HK-2 (cell line): ENCODE measurements around the gene LIM2.
A peak's percentile ranks its signal among the peaks of the same experiment; 100 is the strongest.

Experiments
- DNase-seq: peaks from one replicate; pipeline ENCODE4 v3.0.0-alpha.2; 2018; ENCODE audit not compliant: unreplicated experiment

The LIM2 gene

DNA sequence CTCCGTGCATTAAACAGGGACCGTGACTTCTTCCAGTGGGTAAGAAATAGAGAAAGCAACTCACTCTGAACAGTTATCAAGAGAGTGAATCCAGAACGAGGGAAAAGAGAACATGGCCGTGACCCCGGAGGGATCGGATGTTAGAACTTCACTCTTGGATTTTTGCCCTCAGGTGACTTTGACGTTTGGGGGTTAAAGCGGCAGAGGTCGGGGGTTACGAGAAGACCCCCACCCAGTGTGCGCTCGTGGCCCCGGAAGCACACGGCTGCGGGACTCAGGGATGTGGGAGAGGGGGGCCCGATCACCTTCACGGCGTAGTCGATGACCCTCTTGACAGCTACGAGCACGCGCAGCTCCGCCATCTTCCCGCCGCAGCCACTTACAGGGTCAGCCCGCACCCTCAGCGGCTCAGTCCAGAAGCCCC, 21.8 kb downstream of the LIM2 start, which contains the start of gene ETFB:
ETFB (minus strand) TSS at position 424 of the 424 bp plus-strand sequence; CDS start at position 362, 62 bp downstream.
- DNase-seq, result no peak

DNA sequence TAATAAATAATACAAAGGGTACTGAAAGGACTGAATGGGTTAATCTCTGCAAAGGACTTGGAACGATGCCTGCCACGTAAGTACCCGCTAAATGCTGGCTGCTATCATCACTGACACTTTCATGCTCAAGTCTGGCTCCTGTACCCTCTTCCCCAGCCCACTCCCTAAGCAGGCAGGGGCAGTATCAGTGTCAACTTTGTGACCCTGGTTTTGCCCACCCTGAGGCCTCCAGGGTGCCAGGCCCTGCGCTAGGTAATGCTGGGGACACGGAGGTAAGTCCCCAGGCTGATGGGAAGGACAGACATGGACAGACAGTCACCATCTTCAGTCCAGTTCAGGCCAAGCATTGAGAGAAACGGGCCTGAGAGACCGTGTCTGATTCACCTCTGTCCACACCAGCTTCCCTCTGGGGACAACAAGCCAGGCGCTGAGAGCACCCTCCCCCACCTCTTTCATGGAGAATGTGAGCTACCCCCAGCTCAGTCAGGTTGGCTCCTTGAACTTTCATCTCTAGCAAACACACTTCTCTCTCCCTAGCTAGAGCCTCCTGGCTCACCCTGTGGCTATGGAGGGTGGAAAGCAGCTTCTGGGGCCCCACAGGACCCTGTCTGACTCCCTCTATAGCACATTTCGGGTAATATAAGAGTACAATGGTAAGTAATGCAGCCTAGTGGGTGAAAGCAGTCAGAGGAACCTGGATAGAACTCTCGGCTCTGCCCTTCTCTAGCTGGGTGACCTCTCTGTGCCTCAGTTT, 22.4 kb downstream of the LIM2 start:
- DNase-seq, result peak; percentile 48

DNA sequence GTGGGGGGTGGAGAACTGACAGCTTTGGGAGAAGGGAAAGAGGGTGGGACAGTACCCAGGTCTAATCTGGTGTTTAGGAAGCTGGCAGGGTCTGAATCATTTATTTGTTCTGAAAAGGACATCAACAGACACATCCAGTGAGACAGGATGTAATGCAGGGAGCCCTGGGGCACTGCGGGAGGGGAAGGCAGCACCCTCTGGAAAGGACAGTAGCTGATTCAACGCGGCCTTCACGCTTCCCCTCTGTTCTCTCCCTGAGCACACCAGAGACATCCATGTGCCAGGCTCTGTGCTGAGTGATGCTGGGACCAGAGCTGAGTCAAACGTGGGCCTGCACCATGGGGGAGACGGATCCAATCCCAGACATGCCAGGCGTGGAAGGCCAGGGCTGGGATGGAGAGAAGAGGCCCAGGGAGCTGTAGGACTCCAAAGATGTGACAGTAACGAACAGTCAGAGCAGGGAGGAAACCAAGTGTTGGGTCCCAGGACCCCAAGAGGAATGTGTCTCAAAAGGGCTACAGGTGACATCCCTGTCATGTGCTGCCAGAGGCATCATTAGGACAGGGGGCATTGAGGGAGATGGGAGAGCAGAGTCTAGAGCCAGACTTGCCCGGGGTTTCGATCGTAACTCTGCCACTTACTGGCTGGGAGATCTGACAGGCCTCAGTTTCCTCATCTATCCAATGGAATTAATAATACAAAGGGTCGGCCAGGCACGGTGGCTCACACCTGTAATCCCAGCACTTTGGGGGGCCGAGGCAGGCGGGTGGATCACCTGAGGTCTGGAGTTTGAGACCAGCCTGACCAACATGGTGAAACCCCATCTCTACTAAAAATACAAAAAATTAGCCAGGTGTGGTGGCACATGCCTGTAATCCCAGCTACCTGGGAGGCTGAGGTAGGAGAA, 23.3 kb downstream of the LIM2 start:
- no peak for DNase-seq

DNA sequence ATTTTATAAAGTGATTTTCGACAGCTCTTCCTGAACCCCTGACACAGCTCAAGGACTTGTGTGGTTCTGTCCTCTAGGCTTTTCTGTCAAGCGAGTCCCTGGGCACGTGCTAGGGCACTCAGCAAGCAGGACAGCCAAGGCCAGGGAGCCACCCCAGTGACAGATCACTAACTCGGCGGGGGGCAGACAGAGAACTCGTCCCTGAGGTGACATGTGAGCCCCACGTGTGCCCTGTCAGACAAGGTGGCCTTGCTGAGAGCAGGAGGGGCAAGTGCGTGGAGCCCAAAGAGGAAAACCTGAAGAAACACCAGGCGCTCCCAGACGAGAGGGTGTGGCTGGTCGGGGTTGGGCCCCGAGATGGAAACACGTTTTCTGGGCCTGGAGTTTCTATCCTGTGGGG, 26.5 kb downstream of the LIM2 start:
- no peak for DNase-seq

DNA sequence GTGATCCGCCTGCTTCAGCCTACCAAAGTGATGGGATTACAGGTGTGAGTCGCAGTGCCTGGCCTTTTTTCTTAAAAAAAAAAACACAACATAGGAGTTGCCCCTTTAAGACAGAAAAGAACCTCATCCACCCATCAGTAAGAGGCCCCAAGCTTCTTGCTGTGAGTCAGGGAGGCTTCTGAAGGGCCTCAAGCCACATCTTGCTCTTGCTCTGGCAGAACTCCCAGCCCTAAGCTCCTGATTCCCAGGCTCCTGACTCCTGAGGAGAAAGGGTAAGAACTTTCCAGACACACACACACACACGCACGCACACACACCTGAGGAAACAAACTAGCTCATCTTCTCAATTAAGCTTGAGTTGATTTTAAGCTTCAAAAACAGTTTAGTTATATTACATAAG, 28.5 kb downstream of the LIM2 start:
- peak; percentile 34 for DNase-seq

DNA sequence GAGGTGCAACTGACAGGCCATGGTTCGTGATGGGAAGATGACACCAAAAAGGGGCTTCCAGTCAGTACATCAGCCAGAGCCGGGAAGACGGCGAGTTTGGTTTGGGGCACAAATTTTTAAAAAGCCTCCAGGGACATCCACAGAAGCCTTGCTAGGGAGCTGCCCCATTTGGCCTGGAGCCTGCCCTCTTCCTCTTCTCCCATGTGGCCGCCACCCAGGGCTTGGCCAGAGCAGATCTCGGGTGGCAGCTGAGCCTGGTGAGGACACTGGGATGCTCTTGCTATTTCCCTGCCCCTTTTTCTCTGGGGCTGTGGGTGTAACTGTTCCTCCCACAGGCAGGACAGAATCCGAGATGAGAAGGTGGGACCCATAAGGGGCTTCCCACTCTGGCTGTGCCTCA, 29.8 kb downstream of the LIM2 start:
- DNase-seq, result no peak

DNA sequence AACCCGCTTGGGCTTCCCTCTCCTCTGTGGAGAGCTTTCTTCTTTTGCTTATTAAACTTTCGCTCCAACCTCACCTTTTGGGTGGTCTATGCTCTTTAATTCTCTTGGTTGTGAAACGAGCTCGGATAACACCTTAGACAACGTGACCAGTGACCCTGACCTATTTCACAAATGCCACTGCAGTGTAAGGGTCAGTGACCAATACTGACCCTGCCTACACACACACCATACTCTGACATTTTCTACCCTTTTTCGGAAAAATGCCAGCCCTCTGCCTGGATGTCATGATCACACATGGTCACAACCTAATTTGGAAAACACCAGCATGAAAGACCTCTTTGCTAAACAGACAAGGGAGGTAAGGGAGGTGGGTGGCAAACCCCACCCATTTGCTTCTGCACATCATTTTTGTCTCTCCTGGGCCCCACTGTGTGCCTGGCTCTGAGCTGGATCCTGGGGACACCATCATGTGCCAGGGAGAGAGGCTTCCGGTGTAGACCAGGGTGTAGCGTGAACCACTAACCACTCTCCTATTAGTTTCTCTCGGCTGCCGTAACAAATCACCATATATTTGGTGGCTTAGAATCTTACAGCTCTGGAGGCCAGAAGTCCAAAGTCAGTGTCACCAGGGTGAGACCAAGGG, 31.5 kb downstream of the LIM2 start:
- no peak for DNase-seq

DNA sequence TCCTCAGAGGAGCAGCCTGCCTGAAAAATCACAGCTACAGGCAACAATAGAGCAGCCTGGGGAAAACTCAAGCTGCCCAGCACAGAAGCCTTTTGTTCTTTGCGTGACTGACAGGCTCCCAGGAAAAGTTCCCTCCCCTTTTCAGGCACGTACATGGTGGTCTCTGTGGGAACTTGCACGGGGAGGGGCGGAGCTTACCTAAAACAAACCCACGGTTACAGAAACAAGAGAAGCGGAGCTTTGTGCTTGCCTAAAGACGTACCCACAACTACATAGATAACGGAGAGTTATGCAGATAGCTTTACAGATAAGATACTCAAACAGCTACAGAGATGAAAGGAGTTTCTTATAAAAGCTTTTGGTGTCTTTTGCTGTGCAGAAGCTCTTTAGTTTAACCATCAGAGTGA, 33.0 kb downstream of the LIM2 start:
- DNase-seq, result no peak

DNA sequence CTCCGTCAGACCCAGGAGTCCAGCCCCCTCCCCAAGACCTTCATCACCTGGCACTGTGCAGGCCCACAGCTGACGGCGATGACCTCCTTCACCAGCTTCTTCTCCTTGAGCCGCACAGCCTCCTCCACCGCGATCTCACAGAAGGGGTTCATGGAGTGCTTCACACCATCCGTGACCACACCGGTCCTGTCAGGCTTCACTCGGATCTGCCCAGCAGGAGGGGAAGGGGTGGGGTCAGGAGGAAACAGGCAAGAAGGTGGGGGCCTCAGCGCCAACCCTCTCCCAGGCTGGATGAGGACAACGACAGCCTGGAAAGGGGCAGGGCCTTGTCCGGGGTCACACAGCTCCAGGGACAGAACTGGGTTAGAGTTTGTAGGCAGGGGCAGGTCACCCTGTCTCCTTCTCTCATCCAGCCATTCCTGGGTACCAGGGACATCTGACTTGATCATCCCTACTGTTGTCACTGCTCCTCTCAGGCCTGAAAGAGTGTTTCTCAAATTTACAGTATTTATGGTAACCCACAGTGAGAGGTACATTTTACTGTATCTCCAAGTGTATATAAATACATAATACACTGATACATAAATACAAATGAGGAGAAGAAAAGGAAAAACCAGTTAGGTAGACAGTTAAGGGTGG, 33.6 kb downstream of the LIM2 start:
- no peak for DNase-seq

DNA sequence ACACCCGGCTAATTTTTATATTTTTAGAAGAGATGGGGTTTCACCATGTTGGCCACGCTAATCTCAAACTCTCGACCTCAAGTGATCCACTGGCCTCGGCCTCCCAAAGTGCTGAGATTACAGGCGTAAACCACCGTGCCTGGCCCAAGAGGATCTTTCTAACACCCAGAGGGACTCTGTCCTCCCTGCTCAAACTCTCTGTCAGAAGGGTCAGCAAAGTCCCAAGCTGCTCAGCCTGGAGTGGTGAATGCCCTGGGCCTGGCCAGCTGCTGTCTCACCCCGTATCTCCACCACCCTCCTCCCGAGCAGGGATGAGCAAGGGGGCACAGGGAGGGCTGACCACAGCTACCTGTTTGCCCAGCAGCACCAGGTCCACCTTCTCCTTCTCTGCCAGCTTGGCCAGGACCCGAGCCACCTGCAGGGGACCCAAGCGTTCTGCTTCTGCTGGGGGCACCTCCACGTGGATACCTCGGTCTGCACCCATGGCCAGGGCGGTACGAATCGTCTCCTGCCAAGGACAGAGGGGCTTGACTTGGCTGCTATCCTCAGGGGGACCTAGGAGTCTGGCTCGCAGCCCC, 34.9 kb downstream of the LIM2 start:
- DNase-seq, result no peak

DNA sequence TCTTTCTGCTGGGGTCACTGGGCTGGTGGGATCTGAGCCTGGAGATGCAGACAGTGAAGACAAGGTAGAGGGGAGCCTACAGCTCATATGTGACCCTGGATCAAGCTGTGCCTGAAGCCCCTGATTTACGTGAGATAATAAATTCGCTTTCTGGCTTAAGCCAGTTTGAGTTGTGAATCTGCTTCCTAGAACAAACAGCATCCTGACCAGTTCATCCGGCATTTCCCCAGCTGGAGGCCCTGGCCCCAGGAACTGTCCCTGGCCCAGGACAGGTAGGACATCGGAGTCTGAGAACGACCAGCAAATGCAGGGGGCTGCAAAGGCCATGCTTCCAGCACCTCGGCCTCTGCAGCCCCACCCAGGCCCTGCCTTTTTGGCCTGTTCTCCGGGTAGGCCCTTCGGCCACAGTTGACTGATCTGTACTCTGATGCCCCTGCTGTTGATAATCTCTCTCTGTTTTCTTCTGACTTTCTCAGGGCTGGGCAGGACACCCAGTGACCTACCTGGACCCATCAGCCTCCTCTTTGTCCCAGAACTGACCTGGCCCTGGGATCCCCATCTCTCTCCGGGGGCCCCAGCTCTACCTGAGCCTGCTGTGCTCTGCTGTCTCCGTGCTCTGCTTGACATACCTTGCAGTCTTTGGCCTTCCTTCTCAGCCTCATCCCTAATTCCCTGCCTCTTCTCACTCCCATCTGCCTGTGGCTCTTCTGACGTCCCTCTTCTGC, 36.3 kb downstream of the LIM2 start:
- no peak for DNase-seq

DNA sequence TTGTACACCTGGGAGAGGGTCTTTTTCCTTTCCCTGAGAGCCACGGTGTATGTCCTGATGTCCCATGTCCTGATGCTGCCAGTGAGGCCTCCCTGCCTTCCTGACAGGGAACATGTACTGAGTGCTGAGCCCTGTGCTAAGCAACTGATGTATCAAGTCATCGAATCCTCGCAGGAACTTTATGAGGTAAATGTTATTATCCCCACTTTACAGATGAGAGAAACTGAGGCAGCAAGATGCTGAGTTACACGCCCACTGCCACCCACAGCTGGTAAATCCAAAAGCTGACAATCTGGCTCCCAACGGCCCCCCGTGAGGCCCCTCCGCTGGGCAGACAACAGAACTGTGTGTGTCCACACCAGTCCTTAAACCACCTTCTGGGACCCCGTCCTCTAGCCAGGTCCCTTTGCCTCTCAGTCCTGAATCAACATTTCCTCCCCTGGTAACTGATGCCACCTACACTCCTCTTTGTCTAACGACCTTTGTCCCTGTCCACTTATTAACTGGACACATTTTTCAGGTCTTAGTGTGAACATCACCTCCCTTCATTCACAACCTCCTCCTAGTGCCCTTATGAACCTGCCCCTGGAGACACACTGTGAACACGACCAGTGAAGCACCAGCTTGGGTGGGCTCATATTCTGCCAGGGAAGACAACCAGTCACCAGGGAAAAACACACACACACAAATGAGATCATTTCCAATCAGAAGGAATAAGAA, 40.4 kb downstream of the LIM2 start:
- no peak for DNase-seq

DNA sequence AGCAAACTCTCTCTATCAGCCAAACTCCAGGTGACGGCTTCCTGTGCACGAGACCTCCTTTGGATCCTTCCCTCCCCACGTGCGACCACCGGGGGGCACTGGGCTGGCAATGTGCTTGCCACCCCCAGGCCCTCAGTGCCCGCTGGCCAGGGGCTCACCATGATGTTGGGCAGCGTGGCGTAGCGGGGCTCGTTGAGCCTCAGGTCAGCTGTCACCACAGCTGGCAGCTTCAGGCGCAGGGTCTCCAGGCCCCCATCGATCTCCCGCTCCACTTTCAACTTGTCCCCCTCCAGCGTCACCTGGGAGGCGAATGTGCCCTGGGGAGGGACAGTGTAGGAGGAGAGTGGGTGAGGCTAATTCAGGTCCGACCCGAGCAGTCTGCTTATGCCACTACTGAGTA, 41.0 kb downstream of the LIM2 start:
- DNase-seq, result no peak

DNA sequence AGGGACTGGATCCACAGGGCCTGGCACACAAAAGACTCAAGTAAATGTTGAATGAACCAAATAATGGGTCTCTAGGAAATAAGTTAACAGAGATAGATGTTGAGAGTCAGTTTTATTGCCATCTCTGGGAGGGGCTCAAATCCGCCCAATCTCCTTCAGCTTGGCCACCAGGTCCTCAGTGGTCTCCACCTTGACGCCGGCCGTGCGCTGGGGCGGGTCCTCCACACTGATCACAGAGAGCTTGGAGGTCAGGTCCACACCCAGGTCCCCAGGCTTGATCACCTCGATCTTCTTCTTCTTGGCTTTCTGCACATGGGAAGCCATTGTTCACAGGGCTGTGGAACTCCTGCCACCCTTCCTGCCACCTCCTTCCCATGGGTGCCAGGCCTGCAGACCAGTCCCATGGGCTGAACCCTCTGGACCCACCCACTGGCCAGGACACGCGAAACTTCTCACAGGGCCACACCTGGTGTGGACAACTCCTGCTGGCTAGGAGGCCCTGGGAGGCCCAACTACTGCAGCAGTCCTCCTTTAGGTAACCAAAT, 42.6 kb downstream of the LIM2 start:
- no peak for DNase-seq

DNA sequence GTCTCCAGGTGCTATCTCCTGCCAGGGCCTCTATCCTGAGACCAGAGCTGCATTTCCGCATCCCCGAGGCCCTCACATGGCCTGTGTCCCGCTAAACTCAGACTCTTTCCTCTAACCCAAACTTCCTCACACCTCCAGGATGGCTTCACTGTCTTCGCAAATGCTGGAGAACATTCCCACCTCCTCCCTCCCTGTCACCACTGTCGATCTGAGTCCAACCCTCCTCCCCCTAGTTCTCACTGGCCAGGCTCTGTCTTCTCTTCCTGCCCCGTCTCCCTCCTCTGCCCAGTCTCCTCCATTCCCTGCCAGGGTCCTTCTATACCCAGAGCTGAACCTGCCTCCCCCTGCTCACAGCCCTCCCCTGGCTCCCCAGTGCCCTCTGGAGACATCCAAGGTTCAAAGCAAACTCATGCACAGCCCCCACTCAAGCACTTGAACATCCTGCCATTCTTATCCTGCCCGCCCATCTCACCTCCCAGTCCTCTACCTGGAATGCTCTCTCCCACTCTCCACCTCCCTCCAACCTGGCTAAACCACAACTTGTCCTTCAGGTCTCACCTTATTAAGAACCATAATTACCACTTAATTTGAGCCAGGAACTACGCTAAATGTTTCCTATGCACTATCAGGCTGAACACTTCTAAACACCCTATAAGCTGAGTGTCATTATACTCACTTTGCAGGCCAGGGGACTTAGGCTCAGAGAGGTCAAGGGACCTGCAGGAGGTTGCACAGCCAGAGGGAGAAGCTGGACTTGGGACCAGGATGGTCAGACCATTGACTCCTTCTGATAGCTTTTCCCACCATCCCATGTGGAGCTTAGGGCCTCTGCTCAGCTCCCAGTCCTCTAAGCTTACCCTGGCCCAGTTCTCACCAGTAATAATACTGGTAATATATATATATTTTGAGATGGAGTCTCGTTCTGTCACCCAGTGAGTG, 44.9 kb downstream of the LIM2 start:
- DNase-seq, result no peak

DNA sequence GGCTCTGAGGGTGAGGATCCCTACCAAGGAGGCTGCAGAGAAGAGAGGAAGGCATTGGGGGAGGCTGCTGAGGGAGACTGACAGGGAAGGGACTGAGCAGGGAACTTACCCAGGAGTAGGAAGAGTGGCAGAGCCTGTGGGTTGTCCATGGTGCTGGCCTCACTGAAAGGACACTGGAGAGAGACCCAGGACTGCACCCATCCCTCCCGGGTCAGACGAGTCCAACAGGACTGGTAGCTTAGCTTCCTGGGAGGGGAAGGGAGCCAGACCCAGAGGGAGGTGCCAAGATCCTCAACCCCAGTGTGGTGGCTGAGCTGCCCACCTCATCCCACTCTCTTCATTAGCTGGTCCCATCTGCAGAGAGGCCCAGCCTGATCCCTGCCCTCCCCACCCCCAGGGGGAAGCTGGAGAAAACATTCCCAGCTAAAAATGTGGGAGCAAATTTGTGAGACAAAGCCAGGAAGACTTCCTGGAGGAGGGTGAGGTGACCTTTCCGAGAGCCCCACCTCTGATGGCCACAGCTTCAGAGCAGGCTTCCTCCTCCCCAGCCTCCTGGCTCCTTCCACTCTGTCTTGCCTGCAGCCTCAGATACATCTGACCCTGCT, 45.7 kb downstream of the LIM2 start, which contains the start of gene VSIG10L:
VSIG10L (minus strand) TSS at position 164 of the 605 bp plus-strand sequence; CDS start at position 149, 15 bp downstream.
- DNase-seq, result no peak

DNA sequence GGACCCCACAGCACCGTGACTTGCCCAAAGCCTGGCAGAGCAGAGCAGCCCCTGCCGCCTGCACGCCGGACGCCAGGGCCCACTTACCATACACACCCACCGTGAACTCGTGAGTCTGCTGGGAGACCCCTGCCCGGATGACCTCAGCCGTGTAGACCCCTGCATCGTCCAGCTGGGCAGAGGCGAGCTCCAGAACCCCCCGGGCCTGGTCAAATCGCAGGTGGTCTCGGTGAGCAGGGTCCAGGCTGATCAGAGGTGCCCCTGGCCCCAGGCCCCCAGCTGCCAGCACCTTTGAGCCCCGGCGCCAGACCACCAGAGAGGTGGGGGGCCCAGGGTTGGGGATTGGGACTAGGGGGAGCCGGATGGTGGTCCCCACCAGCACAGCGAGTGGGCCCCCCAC, 46.7 kb downstream of the LIM2 start:
- no peak for DNase-seq
